Measurements from ENCODE around the gene FAM13A.

Gene FAM13A

GRCh38 chr4:88745581-88746163 lies 311.3 kb downstream of the FAM13A start:
- ChIA-PET POLR2A (no interaction called here), CTCF (interaction anchor here (1.2 to 2.1 kb wide), 2 partner anchors 9 kb away, joined by 4 to 8 read pairs; no protein-coding TSS in a partner anchor)
- TF ChIP-seq CTCF (IDR thresholded peaks at IDR 0.05; ENCODE audit: control extremely low read depth, extremely low read depth, low read depth, missing control alignments), result no peak
- DNase-seq (ENCODE audit: extremely low spot score), result no peak

GRCh38 chr4:88745175-88745574 lies 311.8 kb downstream of the FAM13A start:
- ChIA-PET POLR2A (no interaction called here), CTCF (interaction anchor here (1.1 to 1.2 kb wide), 2 partner anchors 9 to 278 kb away, joined by 3 to 4 read pairs; no protein-coding TSS in a partner anchor)
- DNase-seq (ENCODE audit: extremely low spot score), result no peak
- TF ChIP-seq CTCF (IDR thresholded peaks at IDR 0.05; ENCODE audit: control extremely low read depth, extremely low read depth, low read depth, missing control alignments), result no peak

GRCh38 chr4:88744609-88745008 lies 312.4 kb downstream of the FAM13A start:
- TF ChIP-seq CTCF (IDR thresholded peaks at IDR 0.05; ENCODE audit: control extremely low read depth, extremely low read depth, low read depth, missing control alignments), result no peak
- DNase-seq (ENCODE audit: extremely low spot score), result no peak
- ChIA-PET CTCF (interaction anchor here (1.0 to 1.2 kb wide), 3 partner anchors 10 to 279 kb away, joined by 3 to 4 read pairs (median 3); no protein-coding TSS in a partner anchor), POLR2A (no interaction called here)

- ChIA-PET CTCF (interaction anchor here (1.0 to 1.3 kb wide), 3 partner anchors 13 to 204 kb away, joined by 3 to 4 read pairs (median 3); no protein-coding TSS in a partner anchor), POLR2A (no interaction called here)
- no peak for DNase-seq (ENCODE audit: extremely low spot score)
- TF ChIP-seq CTCF (IDR thresholded peaks at IDR 0.05; ENCODE audit: control extremely low read depth, extremely low read depth, low read depth, missing control alignments), result no peak
These were observed 313.3 kb downstream of the FAM13A start for GRCh38 chr4:88743696-88744095.

- CTCF ChIA-PET, result interaction anchor here (1.1 to 1.3 kb wide), 3 partner anchors 12 to 203 kb away, joined by 3 to 4 read pairs (median 4); no protein-coding TSS in a partner anchor
These were observed 314.4 kb downstream of the FAM13A start for GRCh38 chr4:88742561-88742960.

GRCh38 chr4:88738180-88738579 lies 318.8 kb downstream of the FAM13A start:
- POLR2A ChIA-PET, result no interaction called here
- DNase-seq (ENCODE audit: extremely low spot score), result no peak
- CTCF ChIA-PET, result interaction anchor here (1.4 to 2.2 kb wide), 3 partner anchors 8 to 199 kb away, joined by 3 to 8 read pairs (median 5); no protein-coding TSS in a partner anchor
- no peak for TF ChIP-seq CTCF (IDR thresholded peaks at IDR 0.05; ENCODE audit: control extremely low read depth, extremely low read depth, low read depth, missing control alignments)

More at GRCh38 chr4:88742561-88742960, 314.4 kb downstream of the FAM13A start:
- POLR2A ChIA-PET, result no interaction called here
- DNase-seq (ENCODE audit: extremely low spot score), result no peak
- no peak for TF ChIP-seq CTCF (IDR thresholded peaks at IDR 0.05; ENCODE audit: control extremely low read depth, extremely low read depth, low read depth, missing control alignments)

Measured in GM10248 (cell line).